ENCODE data around the gene TENT4A. TPM values are rescaled to one million over a fixed set of nuclear protein-coding genes. Genes with fewer than 3 reads are reported as not detected.

Gene TENT4A
- total and polyA plus RNA-seq, 10 of the 15 experiments (the other 5 are each of a cell fraction or from before 2014, with no cell fraction given), result 1.4 to 30.6 (median 12.5) TPM

DNA sequence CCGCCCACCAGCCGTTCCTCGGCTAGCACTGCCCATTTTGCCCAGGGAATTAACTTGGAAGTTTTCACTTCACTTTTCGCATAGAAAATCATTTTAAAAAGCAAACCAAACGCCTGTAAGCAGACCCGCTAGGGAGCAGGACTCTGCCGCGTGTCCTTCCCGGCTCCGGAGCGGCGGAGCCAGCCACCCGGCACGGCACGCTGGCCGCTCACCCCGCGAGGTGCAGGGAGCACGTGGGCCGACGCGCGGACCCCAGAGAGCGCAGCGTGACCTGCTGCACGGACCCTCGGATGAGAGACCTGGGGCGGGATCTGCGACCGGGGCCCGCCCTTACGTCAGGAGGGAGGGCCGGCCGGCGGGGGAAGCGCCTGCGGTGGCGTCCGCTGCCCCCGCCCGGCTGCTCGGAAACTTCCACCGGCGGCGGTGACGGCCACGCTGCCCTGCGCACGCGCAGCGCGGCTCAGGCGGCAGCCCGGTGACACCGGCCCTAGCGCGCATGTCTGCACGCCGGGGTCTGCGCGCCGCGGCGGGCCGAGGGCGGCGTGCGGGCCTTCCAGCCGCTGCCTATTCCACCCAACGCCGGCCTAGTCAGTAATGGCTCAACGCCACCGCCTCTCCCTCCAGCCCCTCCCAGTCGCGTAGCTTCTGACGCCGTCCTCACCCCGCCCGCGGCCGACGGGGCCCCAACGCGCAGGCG, 507 bp upstream of the TENT4A start:
- BruUV-seq (replicated peaks), result no TSS peak
- H3K4me2 ChIP-seq (ENCODE audit: control insufficient read depth, insufficient read depth), result peak overlapping the region; percentile 93
- DNase-seq (ENCODE audit: low read depth, low spot score) (peak; percentile 72), FAIRE-seq (peak; percentile 69), ATAC-seq (peak; percentile 72)
- 1% methylated on average over 81 of the region's 85 CpGs for WGBS (ENCODE audit: insufficient coverage, insufficient replicate concordance, low lambda C conversion rate, missing lambda C conversion rate)
- POLR2A ChIA-PET, result interaction anchor here (0.6 to 1.2 kb wide), 4 partner anchors 17 to 79 kb away, joined by 3 to 4 read pairs (median 3); partner anchors contain the start of genes NSUN2 and SRD5A1
- peak overlapping the region; percentile 89 for H3K9ac ChIP-seq (ENCODE audit: control insufficient read depth, insufficient read depth, low read length)
- H4K20me1 ChIP-seq (ENCODE audit: control insufficient read depth, insufficient read depth), result peaks cover 12% of the 10 kb centered on the region; the same call in 1 of the 2 replicates
- CTCF ChIA-PET, result interaction anchor here (1.2 kb wide), 2 partner anchors 9 to 26 kb away, joined by 3 read pairs; no protein-coding TSS in a partner anchor
- H3K4me3 ChIP-seq, result peak overlapping the region; percentile 85
- H3K79me2 ChIP-seq (ENCODE audit: control insufficient read depth, insufficient read depth, low read length), result peaks cover 39% of the 10 kb centered on the region
- H3K4me1 ChIP-seq (ENCODE audit: control insufficient read depth, insufficient read depth, low read length), result peaks cover 26% of the 10 kb centered on the region
- H3K27me3 ChIP-seq (replicated peaks in 1 of 2; ENCODE audit: control insufficient read depth in 2 of 2, insufficient read depth in 2 of 2, low read length in 1 of 2), result no peaks in the 10 kb centered on the region
- H3K27ac ChIP-seq (ENCODE audit: control insufficient read depth, insufficient read depth), result peak overlapping the region; percentile 93
- no peaks in the 10 kb centered on the region for H3K9me3 ChIP-seq (replicated peaks; ENCODE audit: control insufficient read depth, insufficient read depth, low read length)
- intact Hi-C loops (cut with micrococcal nuclease; ENCODE audit: unreplicated experiment) (loop anchor here (1.0 to 10.0 kb wide), 5 partner anchors 16 to 958 kb away; partner anchors contain the start of genes MED10, NSUN2 and SRD5A1), in situ Hi-C loops (cut with MboI) (no loop called here)
- peak overlapping the region; percentile 84 for H2AFZ ChIP-seq (ENCODE audit: control insufficient read depth, low read depth, low read length)
- RAD21 ChIA-PET (ENCODE audit: unreplicated experiment), result interaction anchor here (0.5 to 1.2 kb wide), 7 partner anchors 10 to 80 kb away, joined by 3 to 8 read pairs (median 4); partner anchors contain the start of genes NSUN2 and SRD5A1
- SMC1A ChIA-PET (ENCODE audit: uncharacterized antibody, unreplicated experiment), result interaction anchor here (0.9 to 1.4 kb wide), 6 partner anchors 16 to 94 kb away, joined by 3 to 8 read pairs (median 4); no protein-coding TSS in a partner anchor
- H3K36me3 ChIP-seq (ENCODE audit: control insufficient read depth in 2 of 2, insufficient read depth in 2 of 2, low read length in 1 of 2), result peaks cover 0 to 6% of the 10 kb centered on the region in 2 experiments; a peak in 1 of 4 replicates
- TF ChIP-seq MYB (IDR thresholded peaks at IDR 0.05; ENCODE audit: borderline replicate concordance, low read depth, low read length) (no peak), TAF1 (IDR thresholded peaks at IDR 0.05; ENCODE audit: borderline replicate concordance, low read depth, low read length) (peak; percentile 14; the same call in 1 of the 2 replicates), PAX5 (IDR thresholded peaks at IDR 0.05; ENCODE audit: borderline replicate concordance, low read depth, low read length) (peak; percentile 65; the same call in 1 of the 2 replicates), NFIC (IDR thresholded peaks at IDR 0.05; ENCODE audit: low read depth, low read length) (no peak), GABPA (IDR thresholded peaks at IDR 0.05; ENCODE audit: low read depth) (no peak), HDAC6 (IDR thresholded peaks at IDR 0.05; ENCODE audit: unreplicated experiment) (no peak), NFYB (IDR thresholded peaks at IDR 0.05; ENCODE audit: insufficient read depth, low read depth, low read length) (no peak), ZNF274 (IDR thresholded peaks at IDR 0.05; ENCODE audit: insufficient read depth, insufficient read length) (no peak), CHD2 (IDR thresholded peaks at IDR 0.05; ENCODE audit: borderline replicate concordance, low read depth, low read length) (peak; percentile 36; the same call in 1 of the 2 replicates), GATAD2B (conservative IDR thresholded peaks at IDR 0.05; ENCODE audit: low read depth) (peak; percentile 87), MTA2 (IDR thresholded peaks at IDR 0.05; ENCODE audit: low read depth) (no peak), TCF12 (IDR thresholded peaks at IDR 0.05; ENCODE audit: low read depth, low read length) (no peak), HCFC1 (IDR thresholded peaks at IDR 0.05; ENCODE audit: low read length) (peak; percentile 27; the same call in 1 of the 2 replicates), SIX5 (IDR thresholded peaks at IDR 0.05; ENCODE audit: low read depth, low read length, severe bottlenecking) (no peak)
- TF ChIP-seq, protein P1, sequence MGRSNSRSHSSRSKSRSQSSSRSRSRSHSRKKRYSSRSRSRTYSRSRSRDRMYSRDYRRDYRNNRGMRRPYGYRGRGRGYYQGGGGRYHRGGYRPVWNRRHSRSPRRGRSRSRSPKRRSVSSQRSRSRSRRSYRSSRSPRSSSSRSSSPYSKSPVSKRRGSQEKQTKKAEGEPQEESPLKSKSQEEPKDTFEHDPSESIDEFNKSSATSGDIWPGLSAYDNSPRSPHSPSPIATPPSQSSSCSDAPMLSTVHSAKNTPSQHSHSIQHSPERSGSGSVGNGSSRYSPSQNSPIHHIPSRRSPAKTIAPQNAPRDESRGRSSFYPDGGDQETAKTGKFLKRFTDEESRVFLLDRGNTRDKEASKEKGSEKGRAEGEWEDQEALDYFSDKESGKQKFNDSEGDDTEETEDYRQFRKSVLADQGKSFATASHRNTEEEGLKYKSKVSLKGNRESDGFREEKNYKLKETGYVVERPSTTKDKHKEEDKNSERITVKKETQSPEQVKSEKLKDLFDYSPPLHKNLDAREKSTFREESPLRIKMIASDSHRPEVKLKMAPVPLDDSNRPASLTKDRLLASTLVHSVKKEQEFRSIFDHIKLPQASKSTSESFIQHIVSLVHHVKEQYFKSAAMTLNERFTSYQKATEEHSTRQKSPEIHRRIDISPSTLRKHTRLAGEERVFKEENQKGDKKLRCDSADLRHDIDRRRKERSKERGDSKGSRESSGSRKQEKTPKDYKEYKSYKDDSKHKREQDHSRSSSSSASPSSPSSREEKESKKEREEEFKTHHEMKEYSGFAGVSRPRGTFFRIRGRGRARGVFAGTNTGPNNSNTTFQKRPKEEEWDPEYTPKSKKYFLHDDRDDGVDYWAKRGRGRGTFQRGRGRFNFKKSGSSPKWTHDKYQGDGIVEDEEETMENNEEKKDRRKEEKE (IDR thresholded peaks at IDR 0.05), result 0 out of 2 replicates have a peak, but pooled peaks have one; percentile 27
- TF ChIP-seq, protein P2, sequence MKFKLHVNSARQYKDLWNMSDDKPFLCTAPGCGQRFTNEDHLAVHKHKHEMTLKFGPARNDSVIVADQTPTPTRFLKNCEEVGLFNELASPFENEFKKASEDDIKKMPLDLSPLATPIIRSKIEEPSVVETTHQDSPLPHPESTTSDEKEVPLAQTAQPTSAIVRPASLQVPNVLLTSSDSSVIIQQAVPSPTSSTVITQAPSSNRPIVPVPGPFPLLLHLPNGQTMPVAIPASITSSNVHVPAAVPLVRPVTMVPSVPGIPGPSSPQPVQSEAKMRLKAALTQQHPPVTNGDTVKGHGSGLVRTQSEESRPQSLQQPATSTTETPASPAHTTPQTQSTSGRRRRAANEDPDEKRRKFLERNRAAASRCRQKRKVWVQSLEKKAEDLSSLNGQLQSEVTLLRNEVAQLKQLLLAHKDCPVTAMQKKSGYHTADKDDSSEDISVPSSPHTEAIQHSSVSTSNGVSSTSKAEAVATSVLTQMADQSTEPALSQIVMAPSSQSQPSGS (IDR thresholded peaks at IDR 0.05; ENCODE audit: low read length), result no peak
- TF ChIP-seq, protein P3, sequence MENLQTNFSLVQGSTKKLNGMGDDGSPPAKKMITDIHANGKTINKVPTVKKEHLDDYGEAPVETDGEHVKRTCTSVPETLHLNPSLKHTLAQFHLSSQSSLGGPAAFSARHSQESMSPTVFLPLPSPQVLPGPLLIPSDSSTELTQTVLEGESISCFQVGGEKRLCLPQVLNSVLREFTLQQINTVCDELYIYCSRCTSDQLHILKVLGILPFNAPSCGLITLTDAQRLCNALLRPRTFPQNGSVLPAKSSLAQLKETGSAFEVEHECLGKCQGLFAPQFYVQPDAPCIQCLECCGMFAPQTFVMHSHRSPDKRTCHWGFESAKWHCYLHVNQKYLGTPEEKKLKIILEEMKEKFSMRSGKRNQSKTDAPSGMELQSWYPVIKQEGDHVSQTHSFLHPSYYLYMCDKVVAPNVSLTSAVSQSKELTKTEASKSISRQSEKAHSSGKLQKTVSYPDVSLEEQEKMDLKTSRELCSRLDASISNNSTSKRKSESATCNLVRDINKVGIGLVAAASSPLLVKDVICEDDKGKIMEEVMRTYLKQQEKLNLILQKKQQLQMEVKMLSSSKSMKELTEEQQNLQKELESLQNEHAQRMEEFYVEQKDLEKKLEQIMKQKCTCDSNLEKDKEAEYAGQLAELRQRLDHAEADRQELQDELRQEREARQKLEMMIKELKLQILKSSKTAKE (IDR thresholded peaks at IDR 0.05; ENCODE audit: low read depth, poor library complexity, severe bottlenecking), result no peak
